HG02852 (cell line): ENCODE measurements around the gene PALLD.
A peak's percentile ranks its signal among the peaks of the same experiment; 100 is the strongest.

Experiments
- ATAC-seq: cut with Tn5 transposase; IDR thresholded peaks from one replicate; pipeline ENCODE4 v1.9.1; 2021; ENCODE audit warnings: mild to moderate bottlenecking, moderate library complexity; ENCODE audit not compliant: unreplicated experiment

The PALLD gene

GRCh38 chr4:168555437-168555836 is 58.6 kb downstream of the PALLD start:
- ATAC-seq = no peak

- ATAC-seq = no peak
Observed at GRCh38 chr4:168557658-168558057, 60.8 kb downstream of the PALLD start.

DNA sequence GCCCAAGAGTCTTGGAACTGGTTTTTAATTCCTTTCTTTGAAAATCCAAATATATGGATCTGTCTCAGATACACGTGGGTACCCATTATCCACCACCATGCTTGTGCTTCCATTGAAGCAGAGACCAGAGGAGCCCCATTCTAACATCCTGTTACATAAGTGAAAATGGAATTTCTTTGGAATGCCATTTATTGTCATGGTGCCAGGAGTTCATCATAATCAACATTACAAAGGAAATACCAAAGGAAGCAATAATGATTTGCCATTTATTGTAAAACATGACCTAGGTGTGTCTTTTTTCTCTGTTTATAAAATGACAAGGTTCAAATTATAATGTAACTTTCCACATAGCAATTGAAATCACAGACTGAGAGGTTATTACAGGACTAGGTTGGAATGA is 61.7 kb downstream of the PALLD start:
- ATAC-seq = no peak

DNA sequence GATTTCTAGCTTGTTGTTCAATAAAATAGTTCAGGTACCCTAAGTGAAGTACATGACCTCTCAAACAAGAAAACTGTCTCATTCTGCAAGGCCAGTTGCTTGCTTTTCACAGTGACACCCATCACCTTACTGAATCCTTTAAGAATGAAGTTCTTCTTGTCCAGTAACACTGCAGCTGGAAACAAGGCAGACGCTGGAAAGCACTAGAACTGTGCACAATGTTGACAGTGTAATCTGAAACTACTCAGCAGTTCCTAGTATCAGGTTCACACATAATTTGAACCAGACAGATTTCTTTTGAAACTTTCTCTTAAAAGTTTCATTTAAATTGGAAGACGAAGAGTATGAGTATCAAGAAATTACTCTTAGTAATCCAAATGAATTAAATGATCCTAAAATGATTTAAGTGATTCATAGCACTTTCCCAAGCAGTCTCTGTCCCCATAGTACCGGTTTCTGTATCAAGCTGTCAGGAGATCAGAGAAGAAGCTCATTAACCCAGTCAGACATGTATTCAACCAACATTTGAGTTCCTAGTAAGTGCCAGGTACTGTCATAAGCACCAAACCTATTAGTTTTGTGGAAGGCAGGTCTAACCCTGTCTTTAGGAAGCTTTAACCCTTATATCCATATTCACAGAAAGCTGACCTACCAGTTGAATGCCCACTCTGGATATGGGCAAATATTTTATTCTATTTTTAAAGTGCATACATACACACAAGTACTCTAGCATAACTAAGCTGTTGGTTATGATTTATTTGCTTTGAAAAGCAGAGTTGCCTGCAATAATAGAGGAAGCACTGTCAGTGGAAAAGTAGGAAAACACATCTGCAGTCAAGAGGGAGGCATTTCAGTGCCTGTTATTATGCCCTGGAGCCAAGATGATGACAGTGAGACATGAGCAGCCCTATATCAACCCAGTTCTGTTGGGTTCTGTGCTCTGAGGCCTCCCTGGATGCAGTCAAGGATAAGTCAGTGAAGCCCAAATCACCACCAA is 63.6 kb downstream of the PALLD start:
- ATAC-seq = no peak

- ATAC-seq = no peak
Observed at GRCh38 chr4:168562041-168562571, 65.3 kb downstream of the PALLD start.

DNA sequence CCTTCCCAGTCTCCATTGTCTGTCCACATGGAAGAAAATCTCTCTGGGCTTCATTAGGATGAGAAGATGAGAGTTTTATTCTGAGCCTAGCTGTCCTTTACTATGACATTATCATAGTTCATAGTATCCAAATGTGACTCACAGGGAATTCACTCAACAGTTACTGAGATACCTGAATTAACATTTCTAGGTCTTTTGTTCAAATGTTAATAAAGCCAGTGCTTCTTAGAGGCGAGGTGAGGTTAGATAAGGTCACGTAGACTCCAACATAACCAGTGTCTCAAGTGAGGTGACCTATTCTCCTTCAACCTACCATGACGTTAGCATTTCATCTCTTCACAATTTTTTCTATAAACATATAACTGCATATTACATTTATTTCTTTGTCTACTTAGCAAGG is 67.2 kb downstream of the PALLD start:
- no peak for ATAC-seq

DNA sequence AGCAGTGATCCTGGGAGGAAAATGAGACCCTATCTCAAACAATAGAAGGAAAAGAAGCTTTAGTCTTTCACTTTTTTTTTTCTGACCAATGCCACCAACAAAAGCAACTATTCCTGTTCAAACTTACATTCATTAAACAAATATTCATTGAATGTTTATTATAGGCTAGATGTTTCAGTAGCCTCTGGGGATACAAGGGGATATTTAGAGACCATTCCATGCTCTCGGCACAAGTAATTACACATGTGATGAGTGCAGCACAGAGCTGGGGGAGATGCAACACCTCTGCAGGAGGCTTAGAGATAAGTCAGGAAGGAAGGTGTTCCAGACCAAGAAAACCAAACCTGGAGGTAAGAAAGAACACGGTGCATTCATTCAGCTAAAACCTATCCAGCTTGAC is 68.3 kb downstream of the PALLD start:
- ATAC-seq = no peak

DNA sequence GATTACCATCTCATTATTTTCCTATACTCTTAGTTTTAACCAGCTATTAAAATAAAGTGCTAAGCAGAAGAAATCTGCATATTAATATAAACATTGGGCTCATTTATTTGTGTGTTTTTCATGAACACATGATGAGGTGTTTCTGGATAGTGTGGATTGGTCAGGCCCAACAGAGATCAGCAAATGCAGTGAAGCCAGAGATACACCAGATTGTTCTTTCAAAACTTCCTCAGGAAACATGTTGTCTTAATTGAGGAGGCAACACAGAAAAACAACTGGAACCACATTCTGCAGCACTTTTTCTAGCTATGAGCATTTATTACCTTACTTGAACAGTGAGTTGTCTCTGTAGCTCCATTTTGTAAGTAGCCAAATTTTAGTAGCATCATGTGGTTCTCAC is 69.9 kb downstream of the PALLD start:
- ATAC-seq = no peak

DNA sequence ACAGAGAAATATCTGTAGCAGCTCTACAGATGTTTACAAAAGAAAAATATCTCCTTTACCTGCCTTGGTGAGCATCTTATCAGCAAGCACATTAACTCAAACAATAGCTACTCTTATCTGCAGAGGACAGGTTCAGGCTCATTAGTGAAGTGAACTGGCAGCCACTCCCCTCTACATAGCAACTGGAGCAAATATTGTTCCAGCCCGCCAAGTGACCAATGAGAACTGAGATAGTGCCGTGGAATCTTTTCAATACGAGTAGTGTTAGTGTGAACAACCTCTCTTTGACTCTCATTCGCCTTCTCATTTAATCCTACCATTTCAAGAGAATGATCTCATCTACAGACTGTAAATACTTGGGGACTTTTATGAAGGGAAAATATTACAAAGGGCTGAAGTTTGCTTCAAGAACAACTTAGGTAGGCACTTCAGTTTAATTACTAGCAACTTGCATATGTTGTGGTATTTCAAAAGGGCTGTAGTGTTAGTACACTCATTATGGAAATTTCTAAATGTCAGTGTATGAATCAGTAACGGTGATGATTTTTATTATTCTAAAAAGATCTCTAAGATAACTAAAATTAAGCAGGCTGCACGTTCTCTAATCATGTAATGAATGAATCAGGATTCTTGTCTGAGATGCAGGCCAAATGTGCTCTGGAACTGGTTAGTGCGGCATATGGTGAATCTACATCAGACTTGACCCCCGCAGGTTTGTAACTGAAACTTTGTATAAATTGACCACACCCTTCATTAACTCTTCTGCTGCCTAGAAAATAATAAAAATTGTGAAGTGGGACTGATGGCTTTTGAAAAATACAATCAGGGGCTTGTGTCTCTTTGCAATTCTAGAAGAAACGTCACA is 72.4 kb downstream of the PALLD start:
- ATAC-seq = no peak

- no peak for ATAC-seq
Observed at GRCh38 chr4:168569931-168570276, 73.1 kb downstream of the PALLD start.

GRCh38 chr4:168570466-168570865 is 73.6 kb downstream of the PALLD start:
- ATAC-seq = no peak

DNA sequence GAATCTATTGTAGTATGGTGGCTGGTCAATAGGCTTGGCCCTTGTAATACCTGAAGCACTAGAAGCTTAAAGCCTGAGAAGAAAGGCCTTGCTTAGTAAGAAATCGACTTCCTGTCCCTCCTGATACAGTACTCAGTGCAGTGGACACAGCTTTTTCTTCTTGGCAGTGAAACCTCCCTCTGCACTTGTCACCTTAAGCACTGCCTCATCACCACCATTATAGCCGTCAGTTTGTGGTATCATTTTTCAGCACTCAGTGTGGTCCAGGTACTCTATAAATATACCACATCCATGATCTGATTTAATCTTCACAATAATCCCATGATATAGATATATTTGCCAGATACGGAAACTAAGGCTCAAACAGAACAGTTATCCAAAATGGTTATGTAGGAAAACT is 75.2 kb downstream of the PALLD start:
- ATAC-seq = no peak

DNA sequence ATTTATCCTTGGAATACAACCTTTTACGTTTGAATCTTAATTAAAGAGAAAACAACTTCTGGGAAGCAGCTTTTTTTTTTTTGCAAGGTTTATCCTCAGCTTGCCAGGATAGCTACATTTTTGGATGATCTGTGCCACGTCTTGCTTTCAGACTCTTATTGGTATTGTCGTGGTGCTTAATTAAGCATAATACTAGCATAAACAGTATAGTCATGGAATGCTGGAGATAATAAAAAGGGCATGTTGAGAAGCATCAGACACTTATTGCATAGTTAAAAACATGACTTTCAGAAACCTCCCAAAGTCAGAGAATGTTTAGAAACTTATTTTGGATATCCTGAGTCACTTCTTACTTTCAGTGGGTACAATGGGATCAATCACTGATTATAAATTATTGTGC is 77.0 kb downstream of the PALLD start:
- ATAC-seq = no peak

DNA sequence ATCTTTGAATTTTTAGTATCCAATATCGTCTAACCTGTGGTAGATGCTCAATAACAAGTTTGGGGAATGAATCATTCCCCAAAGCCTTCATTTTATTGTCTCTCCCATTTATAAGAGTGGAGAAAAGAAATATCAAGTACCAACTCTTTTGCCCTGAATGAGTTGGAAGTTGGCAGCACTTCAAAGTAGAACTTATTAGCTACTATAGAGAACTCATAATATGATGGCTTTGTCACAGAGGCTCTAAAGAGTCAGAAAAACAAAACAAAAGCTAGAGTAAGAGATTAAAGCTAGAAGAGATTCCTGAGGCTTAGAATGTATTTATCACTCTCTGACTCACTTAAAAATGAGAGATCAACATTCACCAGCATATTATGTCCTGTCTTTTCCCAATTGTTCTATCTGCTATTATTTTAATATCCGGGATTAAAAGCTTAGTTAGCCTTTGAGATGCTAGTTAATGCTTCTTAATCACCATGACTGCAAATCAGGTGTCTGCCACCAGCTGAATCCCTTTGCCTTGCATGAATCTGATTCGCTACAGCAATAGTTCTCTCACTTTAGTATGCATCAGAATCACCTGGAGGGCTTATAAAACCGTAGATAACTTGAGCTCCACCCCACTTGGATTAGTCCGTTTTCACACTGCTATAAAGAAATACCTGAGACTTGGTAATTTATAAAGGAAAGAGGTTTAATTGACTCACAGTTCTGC is 77.9 kb downstream of the PALLD start:
- ATAC-seq = no peak

- ATAC-seq = no peak
Observed at GRCh38 chr4:168575473-168575872, 78.6 kb downstream of the PALLD start.

- no peak for ATAC-seq
Observed at GRCh38 chr4:168577624-168578023, 80.8 kb downstream of the PALLD start.

GRCh38 chr4:168580228-168580627 is 83.4 kb downstream of the PALLD start:
- ATAC-seq = no peak

GRCh38 chr4:168584321-168584771 is 87.5 kb downstream of the PALLD start:
- ATAC-seq = peak; percentile 57

DNA sequence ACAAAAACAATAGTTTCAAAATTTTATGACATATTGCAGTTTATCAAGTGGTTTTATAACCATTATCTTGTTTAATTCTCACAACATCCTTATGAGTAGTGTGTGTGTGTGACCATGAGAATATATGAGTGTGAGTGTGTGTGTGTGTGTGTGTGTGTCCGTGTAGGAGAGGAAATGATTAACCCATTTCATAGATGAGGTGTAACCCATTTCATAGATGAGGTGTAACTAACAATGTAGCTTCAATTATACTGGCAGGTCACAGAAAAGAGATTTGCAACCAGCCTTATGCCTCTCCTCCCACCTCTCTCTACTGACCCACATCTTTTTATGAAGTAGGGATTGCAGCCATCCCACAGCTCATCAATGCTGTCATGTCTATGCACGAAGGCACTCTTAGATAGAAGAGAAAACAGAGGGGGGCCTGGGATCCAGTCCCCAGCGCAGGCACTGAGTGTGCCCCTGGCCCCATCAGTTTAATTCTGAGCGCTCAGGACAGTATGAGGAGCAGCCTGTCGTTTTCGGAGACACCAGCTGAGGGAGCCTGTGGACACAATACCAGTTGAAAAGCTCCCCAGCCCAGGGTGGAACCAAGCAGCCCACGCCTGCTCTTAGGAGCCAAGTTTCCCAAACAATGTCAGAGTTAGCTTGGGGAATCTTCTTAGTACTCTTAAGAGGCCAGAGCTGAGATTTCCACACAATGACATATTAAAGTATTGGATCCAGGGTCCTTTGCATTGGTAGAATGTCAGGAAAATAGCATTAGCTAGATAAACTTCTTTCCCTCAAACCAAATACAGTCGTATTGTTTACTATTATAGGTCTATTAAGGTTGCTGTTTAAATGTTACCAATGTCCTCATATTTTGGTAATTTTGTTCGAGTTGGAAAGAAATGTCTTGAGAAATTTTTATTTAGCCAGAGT is 88.6 kb downstream of the PALLD start:
- ATAC-seq = peak; percentile 82

- no peak for ATAC-seq
Observed at GRCh38 chr4:168586926-168587325, 90.1 kb downstream of the PALLD start.
